Hepatocyte (in vitro differentiated cells): ENCODE results near the gene CHFR. TPM values are rescaled to one million over a fixed set of nuclear protein-coding genes. Genes with fewer than 3 reads are reported as not detected.
"Not testable (repeated sequence)": the region's sequence is repeated elsewhere in the genome, so short reads cannot be mapped to it uniquely, and the experiment has no call there.

ENCODE experiments used
- DNase-seq: peaks from one replicate; pipeline ENCODE4 v3.0.0-alpha.2; 2016; ENCODE audit warnings: low spot score
- H2AFZ ChIP-seq: fragments of 200-600 bp; sonication (generic); 2 replicates; pipeline ENCODE4 v1.6.0; 2016; ENCODE audit warnings: antibody characterized with exemption, mild to moderate bottlenecking
- H3K27ac ChIP-seq: fragments of 200-600 bp; sonication (generic); 2 replicates; pipeline ENCODE4 v1.5.1; 2016; ENCODE audit warnings: mild to moderate bottlenecking
- H3K27me3 ChIP-seq: fragments of 200-600 bp; sonication (generic); 2 replicates; pipeline ENCODE4 v1.6.1; 2016
- H3K36me3 ChIP-seq: fragments of 200-600 bp; sonication (generic); replicated peaks from 2 replicates; pipeline ENCODE4 v1.5.1; 2016; ENCODE audit warnings: low read depth; ENCODE audit not compliant: insufficient read depth
- H3K4me1 ChIP-seq: fragments of 200-600 bp; sonication (generic); 2 replicates; pipeline ENCODE4 v1.5.1; 2016; ENCODE audit warnings: mild to moderate bottlenecking, moderate library complexity; ENCODE audit not compliant: insufficient read depth
- H3K4me2 ChIP-seq: fragments of 200-600 bp; sonication (generic); 2 replicates; pipeline ENCODE4 v1.6.0; 2016
- H3K4me3 ChIP-seq: fragments of 200-600 bp; sonication (generic); 2 replicates; pipeline ENCODE4 v1.5.1; 2016; ENCODE audit warnings: mild to moderate bottlenecking
- H3K79me2 ChIP-seq: fragments of 200-600 bp; sonication (generic); 2 replicates; pipeline ENCODE4 v1.6.0; 2017; ENCODE audit warnings: mild to moderate bottlenecking
- H3K9me2 ChIP-seq: fragments of 200-600 bp; sonication (generic); replicated peaks from 2 replicates; pipeline ENCODE4 v1.6.0; 2017; ENCODE audit warnings: mild to moderate bottlenecking; ENCODE audit not compliant: insufficient read depth
- H3K9me3 ChIP-seq: fragments of 200-600 bp; sonication (generic); 2 replicates; pipeline ENCODE4 v1.5.1; 2016; ENCODE audit warnings: low read depth, mild to moderate bottlenecking
- H4K20me1 ChIP-seq: fragments of 200-600 bp; sonication (generic); 2 replicates; pipeline ENCODE4 v1.6.0; 2016; ENCODE audit warnings: mild to moderate bottlenecking; ENCODE audit not compliant: insufficient read depth, poor library complexity, severe bottlenecking
- EZH2 ChIP-seq: fragments of 200-600 bp; sonication (generic); IDR thresholded peaks from 2 replicates; pipeline ENCODE4 v1.6.1; 2016; ENCODE audit warnings: antibody characterized with exemption, mild to moderate bottlenecking, borderline replicate concordance
- EZH2phosphoT487 ChIP-seq: fragments of 200-600 bp; sonication (generic); IDR thresholded peaks from one replicate; pipeline ENCODE4 v1.6.1; 2018; ENCODE audit warnings: antibody characterized with exemption, mild to moderate bottlenecking, low read depth, moderate library complexity; ENCODE audit not compliant: unreplicated experiment, severe bottlenecking
- WGBS: methylation state at CpG from one replicate; pipeline ENCODE4 v1.1.6; 2016; ENCODE audit warnings: low lambda C conversion rate; ENCODE audit errors: missing lambda C conversion rate; 5-methylcytosine and 5-hydroxymethylcytosine counted together
- polyA plus RNA-seq: library from polyadenylated mRNA; unstranded; fragments of >200 nt; fragmentation: Nextera tagmentation; extraction: Ambion mirVana; gene quantifications from 2 replicates; pipeline ENCODE4 v1.2.1, GENCODE V29; 2016
- total RNA-seq: library from RNA; depleted of rRNA; stranded (reverse); fragments of >200 nt; gene quantifications from 2 replicates; pipeline ENCODE4 v1.2.3, GENCODE V29; 2014
- TF ChIP-seq, protein P1 (sequence below): fragments of 200-600 bp; sonication (generic); IDR thresholded peaks from 2 replicates; pipeline ENCODE4 v1.5.1; 2016; ENCODE audit warnings: antibody characterized with exemption, mild to moderate bottlenecking; ENCODE audit not compliant: poor library complexity

CHFR gene
- total and polyA plus RNA-seq, 2 experiments from 2014 or later = 33.4 to 36.8 TPM

DNA sequence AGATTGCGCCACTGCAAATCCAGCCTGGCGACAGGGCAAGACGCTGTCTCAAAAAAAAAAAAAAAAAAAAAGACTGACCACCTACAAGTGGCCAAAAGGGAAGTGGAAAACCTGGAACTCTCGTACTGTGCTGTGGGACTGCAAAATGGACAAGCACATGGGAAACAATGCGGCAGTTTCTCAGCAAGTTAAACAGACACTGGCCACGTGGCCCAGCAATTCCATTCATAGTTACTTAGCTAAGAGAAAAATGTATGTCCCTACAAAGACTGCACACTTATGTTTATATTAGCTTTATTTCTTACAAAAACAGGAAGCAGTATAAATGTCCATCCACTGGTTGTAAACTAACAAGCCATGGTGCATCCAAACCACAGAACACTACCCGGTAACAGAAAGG is 5.6 kb downstream of the CHFR start:
- TF ChIP-seq, protein P1, sequence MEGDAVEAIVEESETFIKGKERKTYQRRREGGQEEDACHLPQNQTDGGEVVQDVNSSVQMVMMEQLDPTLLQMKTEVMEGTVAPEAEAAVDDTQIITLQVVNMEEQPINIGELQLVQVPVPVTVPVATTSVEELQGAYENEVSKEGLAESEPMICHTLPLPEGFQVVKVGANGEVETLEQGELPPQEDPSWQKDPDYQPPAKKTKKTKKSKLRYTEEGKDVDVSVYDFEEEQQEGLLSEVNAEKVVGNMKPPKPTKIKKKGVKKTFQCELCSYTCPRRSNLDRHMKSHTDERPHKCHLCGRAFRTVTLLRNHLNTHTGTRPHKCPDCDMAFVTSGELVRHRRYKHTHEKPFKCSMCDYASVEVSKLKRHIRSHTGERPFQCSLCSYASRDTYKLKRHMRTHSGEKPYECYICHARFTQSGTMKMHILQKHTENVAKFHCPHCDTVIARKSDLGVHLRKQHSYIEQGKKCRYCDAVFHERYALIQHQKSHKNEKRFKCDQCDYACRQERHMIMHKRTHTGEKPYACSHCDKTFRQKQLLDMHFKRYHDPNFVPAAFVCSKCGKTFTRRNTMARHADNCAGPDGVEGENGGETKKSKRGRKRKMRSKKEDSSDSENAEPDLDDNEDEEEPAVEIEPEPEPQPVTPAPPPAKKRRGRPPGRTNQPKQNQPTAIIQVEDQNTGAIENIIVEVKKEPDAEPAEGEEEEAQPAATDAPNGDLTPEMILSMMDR = no peak
- TF ChIP-seq EZH2phosphoT487 (no peak), EZH2 (no peak)
- no peak for DNase-seq
- no peak overlapping the region for H3K4me3 ChIP-seq
- no peak overlapping the region for H3K27ac ChIP-seq
- H4K20me1 ChIP-seq = no peaks in the 10 kb centered on the region
- H3K79me2 ChIP-seq = peaks cover 62% of the 10 kb centered on the region
- no peaks in the 10 kb centered on the region for H3K9me2 ChIP-seq
- no peaks in the 10 kb centered on the region for H3K9me3 ChIP-seq
- WGBS = 80% methylated on average over 7 of the region's 7 CpGs
- peaks cover 5% of the 10 kb centered on the region for H3K4me1 ChIP-seq
- no peaks in the 10 kb centered on the region for H3K27me3 ChIP-seq
- no peak overlapping the region for H3K4me2 ChIP-seq
- no peaks in the 10 kb centered on the region for H3K36me3 ChIP-seq
- no peak overlapping the region for H2AFZ ChIP-seq

- not testable (repeated sequence) for H3K4me2 ChIP-seq, H3K27me3 ChIP-seq, H4K20me1 ChIP-seq, H3K27ac ChIP-seq, H3K9me2 ChIP-seq, H3K4me1 ChIP-seq, H3K4me3 ChIP-seq, H3K9me3 ChIP-seq, H3K36me3 ChIP-seq, DNase-seq, H2AFZ ChIP-seq
- H3K79me2 ChIP-seq = peaks cover 14% of the 10 kb centered on the region
- 96% methylated on average over 17 of the region's 21 CpGs for WGBS
Observed at GRCh38 chr12:132874620-132875019, 12.8 kb downstream of the CHFR start.

- H3K27me3 ChIP-seq = no peaks in the 10 kb centered on the region
- H3K4me2 ChIP-seq = no peak overlapping the region
- 100% methylated on average over 7 of the region's 11 CpGs for WGBS
- no peak overlapping the region for H2AFZ ChIP-seq
- H3K9me2 ChIP-seq = no peaks in the 10 kb centered on the region
- H4K20me1 ChIP-seq = no peaks in the 10 kb centered on the region
- no peaks in the 10 kb centered on the region for H3K36me3 ChIP-seq
- DNase-seq = no peak
- H3K4me3 ChIP-seq = no peak overlapping the region
- TF ChIP-seq EZH2phosphoT487 (no peak), EZH2 (no peak)
- TF ChIP-seq, protein P1 = no peak
- H3K27ac ChIP-seq = no peak overlapping the region
- H3K4me1 ChIP-seq = no peaks in the 10 kb centered on the region
- peaks cover 11% of the 10 kb centered on the region for H3K79me2 ChIP-seq
- no peaks in the 10 kb centered on the region for H3K9me3 ChIP-seq
Observed at GRCh38 chr12:132874175-132874574, 13.2 kb downstream of the CHFR start.

DNA sequence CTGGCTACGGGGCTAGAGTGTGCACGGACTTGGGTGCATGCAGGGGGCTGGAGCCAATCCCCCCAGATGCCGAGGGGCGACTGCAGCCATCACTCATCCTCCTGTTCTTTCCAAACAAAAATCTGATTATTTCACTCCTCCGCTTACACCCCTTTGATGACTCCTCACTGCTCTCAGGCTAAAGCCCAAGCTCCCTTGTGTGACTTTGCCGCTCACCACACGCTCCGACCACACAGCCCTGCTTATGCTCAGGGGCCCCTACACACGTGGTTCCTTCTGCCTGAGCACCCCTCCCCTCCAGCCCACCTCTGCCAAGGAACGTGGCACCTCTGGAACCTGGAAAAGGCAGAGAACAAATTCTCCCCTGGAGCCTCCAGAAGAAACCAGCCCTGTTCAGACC is 13.7 kb downstream of the CHFR start:
- Histone ChIP-seq H3K27me3 (no peaks in the 10 kb centered on the region), H3K4me2 (no peak overlapping the region), H3K4me1 (no peaks in the 10 kb centered on the region), H3K9me3 (no peaks in the 10 kb centered on the region), H3K4me3 (no peak overlapping the region), H3K79me2 (peaks cover 7% of the 10 kb centered on the region), H3K36me3 (no peaks in the 10 kb centered on the region), H3K9me2 (no peaks in the 10 kb centered on the region), H3K27ac (no peak overlapping the region), H2AFZ (no peak overlapping the region), H4K20me1 (no peaks in the 10 kb centered on the region)
- TF ChIP-seq, protein P1 = no peak
- TF ChIP-seq EZH2 (no peak), EZH2phosphoT487 (no peak)
- no peak for DNase-seq
- 96% methylated on average over 10 of the region's 10 CpGs for WGBS
